C4-2B (cell line): ENCODE data around the gene HRH1.

Source experiments
- ZFX ChIP-seq: fragments of 450-650 bp; IDR thresholded peaks from 2 replicates; pipeline ENCODE4 v1.6.1; 2017
- TF ChIP-seq, protein P1 (sequence below): fragments of 450-650 bp; conservative IDR thresholded peaks from 2 replicates; pipeline ENCODE4 v1.5.1; 2017; ENCODE audit warnings: mild to moderate bottlenecking

DNA sequence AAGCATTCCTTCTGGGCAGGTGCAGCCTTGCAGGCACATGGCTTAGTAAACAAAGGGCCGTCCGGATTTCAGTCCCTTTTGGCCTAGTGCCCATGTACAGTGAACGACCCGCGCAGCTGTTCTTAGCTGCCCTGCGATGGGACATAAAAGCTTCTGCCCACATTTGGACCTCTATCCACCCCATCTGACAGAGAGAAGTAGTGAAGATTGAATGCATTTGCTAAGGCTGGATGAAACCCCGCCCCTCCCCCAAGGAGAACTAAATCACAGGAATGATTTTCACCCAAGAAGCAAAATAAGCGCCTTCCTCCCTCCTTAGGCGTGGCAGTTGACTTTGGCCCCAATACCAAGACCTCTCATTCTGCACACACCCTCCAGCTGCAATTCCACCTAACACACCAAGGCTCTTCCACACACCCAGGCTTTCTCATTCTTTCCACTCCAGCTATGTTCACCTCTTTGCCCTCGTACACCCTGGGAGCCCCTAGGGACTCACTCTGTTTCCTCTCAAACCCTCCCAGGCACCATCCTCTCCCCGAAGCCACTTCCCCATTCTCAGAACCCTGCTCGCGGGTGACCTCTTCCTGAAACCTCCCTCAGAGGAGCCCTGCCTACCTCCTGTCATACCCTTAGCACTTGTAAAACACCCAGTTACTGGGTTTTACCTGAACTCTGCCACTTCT, 14.1 kb upstream of the HRH1 start:
- TF ChIP-seq, protein P1, sequence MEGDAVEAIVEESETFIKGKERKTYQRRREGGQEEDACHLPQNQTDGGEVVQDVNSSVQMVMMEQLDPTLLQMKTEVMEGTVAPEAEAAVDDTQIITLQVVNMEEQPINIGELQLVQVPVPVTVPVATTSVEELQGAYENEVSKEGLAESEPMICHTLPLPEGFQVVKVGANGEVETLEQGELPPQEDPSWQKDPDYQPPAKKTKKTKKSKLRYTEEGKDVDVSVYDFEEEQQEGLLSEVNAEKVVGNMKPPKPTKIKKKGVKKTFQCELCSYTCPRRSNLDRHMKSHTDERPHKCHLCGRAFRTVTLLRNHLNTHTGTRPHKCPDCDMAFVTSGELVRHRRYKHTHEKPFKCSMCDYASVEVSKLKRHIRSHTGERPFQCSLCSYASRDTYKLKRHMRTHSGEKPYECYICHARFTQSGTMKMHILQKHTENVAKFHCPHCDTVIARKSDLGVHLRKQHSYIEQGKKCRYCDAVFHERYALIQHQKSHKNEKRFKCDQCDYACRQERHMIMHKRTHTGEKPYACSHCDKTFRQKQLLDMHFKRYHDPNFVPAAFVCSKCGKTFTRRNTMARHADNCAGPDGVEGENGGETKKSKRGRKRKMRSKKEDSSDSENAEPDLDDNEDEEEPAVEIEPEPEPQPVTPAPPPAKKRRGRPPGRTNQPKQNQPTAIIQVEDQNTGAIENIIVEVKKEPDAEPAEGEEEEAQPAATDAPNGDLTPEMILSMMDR = no peak
- TF ChIP-seq ZFX = no peak
